Stimulated activated CD8-positive, alpha-beta memory T cell treated with anti-CD3 and anti-CD28 coated beads, Interleukin-4, amount 100 ng/mL, for 4 hours (primary cell): Measurements from ENCODE around the gene MAGI2.

Experiments
- DNase-seq, 2 donors: peaks; one replicate each; pipeline ENCODE4 v3.0.0-alpha.2; 2020; ENCODE audit warnings: low read depth in 2 of 2, low spot score in 1 of 2

The MAGI2 gene

GRCh38 chr7:78967046-78967445, 486.4 kb downstream of the MAGI2 start:
- no peak for DNase-seq

- no peak for DNase-seq
These were observed 494.0 kb downstream of the MAGI2 start for GRCh38 chr7:78959477-78959876.

- no peak for DNase-seq
These were observed 498.1 kb downstream of the MAGI2 start for GRCh38 chr7:78955329-78955728.

DNA sequence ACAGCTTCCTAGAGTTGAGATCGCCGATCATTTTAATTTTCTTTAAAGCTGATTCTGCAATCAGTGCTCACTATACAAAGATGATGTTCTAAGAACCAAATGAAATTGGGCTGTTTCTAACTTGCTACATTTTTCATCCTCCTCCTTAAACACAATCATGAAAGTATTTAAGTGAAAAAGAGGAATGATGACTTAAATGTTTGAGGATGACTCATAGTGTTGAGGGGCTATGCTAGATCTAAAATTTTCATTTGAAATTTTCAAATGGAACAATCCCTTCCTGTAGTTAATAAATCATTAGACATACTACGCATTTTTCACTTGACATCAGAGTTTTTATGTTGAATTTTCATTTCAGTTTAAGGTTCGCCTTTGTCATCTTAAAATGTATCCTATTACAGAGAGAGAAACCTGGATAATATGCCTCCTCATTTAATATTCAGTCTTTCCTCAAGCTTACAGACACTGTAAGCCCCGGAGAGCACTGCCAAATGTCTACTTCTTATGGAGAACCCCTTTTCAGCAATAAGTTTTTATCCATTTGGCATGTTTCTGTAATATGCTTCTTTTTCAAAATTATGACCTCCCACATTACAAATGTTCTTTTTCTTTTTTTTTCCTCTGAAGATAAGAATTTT, 499.6 kb downstream of the MAGI2 start:
- DNase-seq, result no peak

- no peak for DNase-seq
These were observed 500.4 kb downstream of the MAGI2 start for GRCh38 chr7:78953090-78953489.

GRCh38 chr7:78939669-78940068, 513.8 kb downstream of the MAGI2 start:
- no peak for DNase-seq

DNA sequence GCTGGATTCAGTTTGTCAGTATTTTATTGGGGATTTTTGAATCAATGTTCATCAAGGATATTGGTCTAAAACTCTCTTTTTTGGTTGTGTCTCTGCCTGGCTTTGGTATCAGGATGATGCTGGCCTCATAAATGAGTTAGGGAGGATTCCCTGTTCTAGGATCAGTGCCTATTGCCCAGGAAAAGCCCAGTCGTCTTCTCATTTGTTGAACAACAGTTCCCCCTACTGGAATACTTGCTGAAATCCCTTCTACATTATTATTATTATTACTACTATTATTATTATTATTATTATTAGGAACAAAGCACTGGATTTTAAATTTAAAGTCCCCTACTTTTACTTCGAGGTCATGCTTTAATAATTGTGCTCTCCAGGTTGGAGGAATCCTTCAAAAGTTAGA, 528.9 kb downstream of the MAGI2 start:
- DNase-seq, result no peak

- DNase-seq, result no peak
These were observed 540.7 kb downstream of the MAGI2 start for GRCh38 chr7:78912781-78913180.

- DNase-seq, result no peak
These were observed 546.7 kb downstream of the MAGI2 start for GRCh38 chr7:78906735-78907134.

- DNase-seq, result no peak
These were observed 548.0 kb downstream of the MAGI2 start for GRCh38 chr7:78905436-78905835.

DNA sequence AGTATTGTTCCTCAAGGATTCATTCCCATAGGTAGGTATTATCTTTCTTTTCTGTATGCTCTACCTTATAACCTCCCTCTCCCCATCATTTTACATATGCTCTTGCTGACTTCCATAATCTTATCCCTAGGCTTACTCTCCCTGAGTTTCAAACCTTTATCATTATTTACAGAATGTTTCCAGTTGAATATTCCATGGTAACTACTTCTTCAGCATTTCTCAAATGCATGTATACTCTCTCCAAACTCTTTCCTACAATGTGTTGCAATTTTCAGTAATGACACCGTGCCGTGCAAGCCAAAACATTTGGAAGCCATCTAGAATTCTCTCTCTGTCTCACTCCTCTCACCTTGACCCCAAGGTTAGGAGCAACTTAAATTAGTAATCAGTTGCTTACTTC, 548.5 kb downstream of the MAGI2 start:
- no peak for DNase-seq

DNA sequence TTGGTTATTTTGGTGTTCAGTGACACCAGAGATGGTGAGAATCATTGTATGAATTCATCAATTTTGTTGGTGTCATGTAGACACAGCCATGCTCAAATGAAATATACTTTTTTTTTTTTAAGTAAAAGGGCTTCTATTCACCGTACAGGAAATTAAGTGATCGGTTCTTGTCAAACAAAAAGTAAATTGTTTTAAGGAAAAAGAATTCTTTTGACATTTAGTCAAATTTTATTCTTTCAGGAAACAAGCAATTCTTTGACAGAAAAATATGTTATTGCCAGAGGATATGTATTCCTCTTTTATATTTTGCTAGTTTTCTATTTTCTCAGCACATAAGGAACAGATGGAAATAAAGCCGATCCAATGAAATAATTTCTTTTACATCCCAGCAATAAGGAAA, 551.9 kb downstream of the MAGI2 start:
- DNase-seq, result no peak

GRCh38 chr7:78900806-78901205, 552.7 kb downstream of the MAGI2 start:
- DNase-seq, result no peak

- DNase-seq, result no peak
These were observed 558.1 kb downstream of the MAGI2 start for GRCh38 chr7:78895393-78895792.

- no peak for DNase-seq
These were observed 574.3 kb downstream of the MAGI2 start for GRCh38 chr7:78879206-78879605.

GRCh38 chr7:78873117-78873516, 580.4 kb downstream of the MAGI2 start:
- no peak for DNase-seq

- DNase-seq, result no peak
These were observed 589.1 kb downstream of the MAGI2 start for GRCh38 chr7:78864339-78864738.

GRCh38 chr7:78863281-78863680, 590.2 kb downstream of the MAGI2 start:
- no peak for DNase-seq

GRCh38 chr7:78862411-78862900, 591.0 kb downstream of the MAGI2 start:
- DNase-seq, result no peak

DNA sequence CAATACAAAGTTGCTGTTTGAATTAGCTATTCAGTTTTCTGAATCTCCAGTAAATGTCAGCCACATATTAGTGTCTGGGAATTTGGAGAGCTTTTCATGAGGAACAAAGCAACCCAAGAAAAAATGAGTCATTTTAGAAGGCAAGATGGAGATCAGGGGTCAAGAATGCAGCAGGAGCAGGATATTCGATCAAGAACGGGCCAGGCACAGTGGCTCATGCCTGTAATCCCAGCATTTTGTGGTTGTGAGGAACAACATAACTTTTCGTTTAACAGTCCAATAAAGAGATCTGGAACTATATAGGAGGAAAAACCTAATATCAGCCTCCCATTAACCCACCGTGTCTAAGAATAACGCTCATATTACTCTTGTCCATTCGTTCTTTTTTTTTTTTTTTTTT, 600.5 kb downstream of the MAGI2 start:
- no peak for DNase-seq

DNA sequence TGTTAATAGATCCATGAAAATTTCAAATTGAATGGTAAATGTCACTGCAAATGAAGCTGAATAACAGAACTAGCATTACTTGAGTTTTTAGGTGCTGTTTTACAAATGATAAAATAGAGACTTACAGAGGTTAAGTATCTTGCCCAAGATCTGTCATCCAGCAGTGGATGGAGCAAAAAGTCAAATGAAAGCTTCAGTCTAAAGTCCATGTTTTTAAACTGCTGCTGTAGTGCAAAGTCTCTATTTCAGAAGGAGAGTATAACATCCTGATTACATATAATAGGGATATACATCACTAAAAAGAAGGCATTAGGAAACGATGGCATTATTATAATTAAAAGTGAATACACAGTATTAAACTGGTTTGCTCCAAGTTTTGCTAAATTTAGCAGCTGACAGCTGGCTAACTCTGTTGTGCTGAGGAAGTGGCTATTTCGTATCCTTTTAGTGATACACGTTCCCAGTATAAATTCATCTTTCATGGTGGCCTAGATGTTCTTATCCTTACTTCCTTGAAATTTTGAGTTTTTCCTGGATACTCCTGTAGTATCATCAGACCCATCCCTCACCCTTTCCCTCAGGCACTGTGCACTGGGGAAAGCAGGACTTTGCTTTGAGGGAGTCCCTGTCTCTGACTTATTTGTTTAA, 603.2 kb downstream of the MAGI2 start:
- DNase-seq, result no peak

DNA sequence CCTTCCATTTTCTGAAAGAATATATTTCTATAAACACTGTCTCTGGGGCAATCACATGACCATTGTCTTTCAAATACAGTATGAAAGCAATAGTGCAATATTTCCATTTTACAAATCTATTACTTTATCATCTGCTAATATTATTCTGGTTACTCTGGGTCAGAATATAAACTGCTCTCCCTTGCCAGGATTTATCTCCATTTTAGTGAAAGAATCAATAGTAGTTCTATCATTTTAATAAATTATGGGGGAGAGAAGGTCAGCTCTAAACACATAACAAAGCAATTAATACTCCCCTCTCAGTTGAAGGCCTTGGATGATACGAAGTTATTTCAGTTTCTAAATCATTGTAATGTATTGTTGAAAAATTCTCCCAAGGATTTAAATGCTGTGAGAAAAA, 608.3 kb downstream of the MAGI2 start:
- no peak for DNase-seq

- no peak for DNase-seq
These were observed 611.4 kb downstream of the MAGI2 start for GRCh38 chr7:78842068-78842467.
